ENCODE results near the gene GPR37L1.

GPR37L1 gene

DNA sequence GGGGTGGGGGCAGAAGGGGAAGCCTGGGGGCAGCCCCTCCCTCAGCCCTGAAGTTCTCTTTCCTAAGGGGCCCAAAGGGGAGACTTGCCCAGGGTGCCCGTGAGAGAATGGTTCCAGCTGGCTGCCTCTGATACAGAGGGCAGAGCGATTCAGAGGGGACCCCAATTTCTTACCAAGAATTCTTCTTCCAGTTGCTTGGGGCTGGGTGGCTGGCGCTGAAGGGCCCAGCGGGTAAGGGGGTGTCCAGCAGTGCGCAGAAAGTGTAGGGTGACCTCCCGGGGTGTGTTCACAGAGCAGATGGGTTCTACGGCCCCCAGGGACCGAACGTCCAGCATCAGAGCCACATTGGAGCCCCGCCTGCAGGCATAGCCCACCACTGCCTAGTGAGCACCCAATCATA, 35.2 kb downstream of the GPR37L1 start:
- no peak overlapping the region for H2BK12ac ChIP-seq (ENCODE audit: low read length)
- no peaks in the 10 kb centered on the region for H3K36me3 ChIP-seq (replicated peaks in 1 of 2; ENCODE audit: control insufficient read depth in 2 of 2, insufficient read depth in 2 of 2, low read length in 2 of 2)
- no peaks in the 10 kb centered on the region for H3K9me3 ChIP-seq (replicated peaks in 1 of 2; ENCODE audit: control insufficient read depth in 2 of 2, insufficient read depth in 1 of 2, low read depth in 1 of 2, low read length in 2 of 2)
- H3K27ac ChIP-seq (replicated peaks; ENCODE audit: low read length): no peak overlapping the region
- H3K18ac ChIP-seq (ENCODE audit: low read length): no peak overlapping the region
- H4K91ac ChIP-seq (ENCODE audit: low read depth, low read length, poor library complexity): no peak overlapping the region
- no peak overlapping the region for H2BK120ac ChIP-seq (ENCODE audit: low read depth, low read length)
- H3K27me3 ChIP-seq (ENCODE audit: control insufficient read depth in 3 of 3, insufficient read depth in 3 of 3, low read depth in 1 of 3, low read length in 3 of 3): peaks cover 0 to 34% (median 0%) of the 10 kb centered on the region in 3 experiments
- H3K4ac ChIP-seq (ENCODE audit: low read length): no peak overlapping the region
- no peak overlapping the region for H3K4me2 ChIP-seq (ENCODE audit: insufficient read depth, low read length, poor library complexity, severe bottlenecking)
- no peak overlapping the region for H2AK5ac ChIP-seq (ENCODE audit: low read depth, low read length)
- H2BK5ac ChIP-seq (ENCODE audit: low read length): no peak overlapping the region
- no peak overlapping the region for H2AFZ ChIP-seq (ENCODE audit: low read length)
- H3K9ac ChIP-seq (ENCODE audit: low read depth, low read length, poor library complexity): no peak overlapping the region
- no CpG with 5 or more reads among the region's 10 CpGs for WGBS, 2 donors (ENCODE audit: extremely low coverage in 2 of 2, insufficient read length in 2 of 2, insufficient replicate concordance in 1 of 2)
- H2BK15ac ChIP-seq (ENCODE audit: low read length): no peak overlapping the region
- H3K23ac ChIP-seq (ENCODE audit: low read depth, low read length, poor library complexity): no peak overlapping the region
- no peak for DNase-seq (ENCODE audit: low spot score)
- H3K14ac ChIP-seq (ENCODE audit: low read length): no peak overlapping the region
- no peak overlapping the region for H3K4me3 ChIP-seq (ENCODE audit: low read length in 2 of 2)
- H3K79me1 ChIP-seq (ENCODE audit: low read depth, low read length): no peaks in the 10 kb centered on the region
- peaks cover 8 to 14% of the 10 kb centered on the region in 2 donors for H3K4me1 ChIP-seq (ENCODE audit: control insufficient read depth in 2 of 2, insufficient read depth in 1 of 2, low read depth in 1 of 2, low read length in 2 of 2)
- no peak overlapping the region for H4K8ac ChIP-seq (ENCODE audit: low read depth, low read length)

DNA sequence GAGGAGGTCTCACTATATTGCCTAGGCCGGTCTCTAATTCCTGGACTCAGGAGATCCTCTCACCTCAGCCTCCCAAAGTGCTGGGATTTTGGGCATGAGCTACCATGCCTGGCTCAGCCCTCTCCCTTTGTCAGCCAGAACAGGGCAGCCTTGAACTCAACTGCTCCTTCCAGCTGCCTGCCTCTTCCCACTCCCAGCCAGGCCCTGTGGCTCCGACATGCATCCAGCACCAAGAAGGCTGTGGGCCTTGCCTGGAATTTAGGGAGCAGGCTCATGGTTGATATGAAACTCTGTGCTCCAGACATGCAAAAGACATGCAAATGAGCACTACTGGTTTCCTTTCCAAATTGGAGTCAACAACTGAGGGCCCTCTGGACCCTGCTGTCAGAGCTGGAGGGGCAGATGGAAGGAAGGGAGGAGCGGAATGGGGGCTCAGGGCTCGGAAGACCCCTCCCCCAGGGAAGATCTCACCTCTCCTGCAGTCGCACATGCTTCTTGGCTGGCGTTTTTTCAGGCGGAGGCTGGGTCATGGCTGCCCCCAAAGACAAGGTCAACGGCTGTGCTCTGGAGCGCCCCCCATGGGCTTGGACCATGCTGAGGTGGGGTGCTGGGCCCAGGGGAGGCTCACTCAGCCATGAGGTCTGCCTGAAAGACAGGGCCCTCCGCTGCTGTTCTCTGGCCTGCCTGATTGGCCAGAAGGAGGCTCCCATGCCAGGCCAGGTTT, 36.3 kb downstream of the GPR37L1 start:
- Histone ChIP-seq H3K9ac (ENCODE audit: low read depth, low read length, poor library complexity) (no peak overlapping the region), H2BK5ac (ENCODE audit: low read length) (no peak overlapping the region), H3K18ac (ENCODE audit: low read length) (no peak overlapping the region), H2BK120ac (ENCODE audit: low read depth, low read length) (no peak overlapping the region), H2AFZ (ENCODE audit: low read length) (no peak overlapping the region), H3K27me3 (ENCODE audit: control insufficient read depth in 3 of 3, insufficient read depth in 3 of 3, low read depth in 1 of 3, low read length in 3 of 3) (peaks cover 0 to 39% (median 0%) of the 10 kb centered on the region in 3 experiments), H3K36me3 (replicated peaks in 1 of 2; ENCODE audit: control insufficient read depth in 2 of 2, insufficient read depth in 2 of 2, low read length in 2 of 2) (no peaks in the 10 kb centered on the region), H2AK5ac (ENCODE audit: low read depth, low read length) (no peak overlapping the region), H3K9me3 (replicated peaks in 1 of 2; ENCODE audit: control insufficient read depth in 2 of 2, insufficient read depth in 1 of 2, low read depth in 1 of 2, low read length in 2 of 2) (no peaks in the 10 kb centered on the region), H3K23ac (ENCODE audit: low read depth, low read length, poor library complexity) (no peak overlapping the region), H2BK12ac (ENCODE audit: low read length) (no peak overlapping the region), H4K8ac (ENCODE audit: low read depth, low read length) (no peak overlapping the region), H3K4me3 (ENCODE audit: low read length in 2 of 2) (no peak overlapping the region), H3K4me2 (ENCODE audit: insufficient read depth, low read length, poor library complexity, severe bottlenecking) (no peak overlapping the region), H3K4me1 (ENCODE audit: control insufficient read depth in 2 of 2, insufficient read depth in 1 of 2, low read depth in 1 of 2, low read length in 2 of 2) (peaks cover 10 to 14% of the 10 kb centered on the region in 2 donors), H3K79me1 (ENCODE audit: low read depth, low read length) (no peaks in the 10 kb centered on the region), H3K27ac (replicated peaks; ENCODE audit: low read length) (no peak overlapping the region), H3K14ac (ENCODE audit: low read length) (no peak overlapping the region), H2BK15ac (ENCODE audit: low read length) (no peak overlapping the region), H4K91ac (ENCODE audit: low read depth, low read length, poor library complexity) (no peak overlapping the region), H3K4ac (ENCODE audit: low read length) (no peak overlapping the region)
- no peak for DNase-seq (ENCODE audit: low spot score)
- WGBS, 2 donors (ENCODE audit: extremely low coverage in 2 of 2, insufficient read length in 2 of 2, insufficient replicate concordance in 1 of 2): no CpG with 5 or more reads among the region's 10 CpGs

DNA sequence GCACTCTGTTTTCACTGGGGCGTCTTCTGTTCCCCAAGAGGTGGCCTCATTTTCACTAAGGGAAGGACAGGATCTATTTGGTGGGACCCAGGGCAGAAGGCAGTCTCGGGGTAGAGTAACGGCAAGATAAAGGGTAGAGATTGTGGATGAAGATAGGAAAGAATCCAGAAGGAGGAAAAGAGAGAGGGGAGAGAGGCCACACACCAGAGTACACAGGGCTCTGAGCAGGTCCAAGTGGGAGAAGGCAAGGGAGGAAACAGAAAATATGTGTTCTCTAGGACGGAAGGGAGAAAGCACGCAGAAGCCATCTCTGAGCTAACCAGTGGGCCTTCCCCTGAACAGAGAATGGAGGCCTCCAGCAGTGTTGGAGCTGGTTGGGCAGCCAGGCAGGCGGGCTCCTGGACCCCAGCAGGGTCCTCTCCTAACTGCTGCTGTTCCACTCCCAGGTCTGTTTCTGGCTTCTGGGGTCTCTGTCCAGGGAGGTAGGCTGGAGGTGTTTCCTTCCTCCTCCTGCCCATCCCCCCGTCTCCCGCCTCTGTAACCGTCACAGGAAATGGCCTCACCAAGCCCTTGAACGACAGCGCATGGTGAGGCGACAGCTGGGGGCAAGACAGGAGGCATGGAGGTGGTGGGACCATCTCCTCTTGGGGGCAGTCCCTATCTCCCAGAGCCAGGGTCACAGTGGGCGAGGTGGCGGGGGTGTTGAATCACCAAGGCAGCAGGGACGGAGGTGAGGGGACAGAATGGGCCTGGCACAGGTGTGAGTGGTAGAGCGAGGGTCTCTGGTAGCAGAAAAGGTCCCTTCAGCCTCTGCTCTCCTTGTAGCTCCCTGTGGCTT, 37.0 kb downstream of the GPR37L1 start:
- H3K79me1 ChIP-seq (ENCODE audit: low read depth, low read length): no peaks in the 10 kb centered on the region
- H3K36me3 ChIP-seq (replicated peaks in 1 of 2; ENCODE audit: control insufficient read depth in 2 of 2, insufficient read depth in 2 of 2, low read length in 2 of 2): no peaks in the 10 kb centered on the region
- no peak overlapping the region for H3K27ac ChIP-seq (replicated peaks; ENCODE audit: low read length)
- no peak for DNase-seq (ENCODE audit: low spot score)
- no peak overlapping the region for H2AFZ ChIP-seq (ENCODE audit: low read length)
- H3K9ac ChIP-seq (ENCODE audit: low read depth, low read length, poor library complexity): no peak overlapping the region
- H3K4ac ChIP-seq (ENCODE audit: low read length): no peak overlapping the region
- no peak overlapping the region for H2AK5ac ChIP-seq (ENCODE audit: low read depth, low read length)
- no peak overlapping the region for H4K91ac ChIP-seq (ENCODE audit: low read depth, low read length, poor library complexity)
- H3K4me2 ChIP-seq (ENCODE audit: insufficient read depth, low read length, poor library complexity, severe bottlenecking): no peak overlapping the region
- no peak overlapping the region for H4K8ac ChIP-seq (ENCODE audit: low read depth, low read length)
- H3K18ac ChIP-seq (ENCODE audit: low read length): no peak overlapping the region
- H3K27me3 ChIP-seq (ENCODE audit: control insufficient read depth in 3 of 3, insufficient read depth in 3 of 3, low read depth in 1 of 3, low read length in 3 of 3): peaks cover 0 to 46% (median 0%) of the 10 kb centered on the region in 3 experiments
- no peak overlapping the region for H2BK15ac ChIP-seq (ENCODE audit: low read length)
- no peaks in the 10 kb centered on the region for H3K9me3 ChIP-seq (replicated peaks in 1 of 2; ENCODE audit: control insufficient read depth in 2 of 2, insufficient read depth in 1 of 2, low read depth in 1 of 2, low read length in 2 of 2)
- H2BK12ac ChIP-seq (ENCODE audit: low read length): no peak overlapping the region
- no CpG with 5 or more reads among the region's 16 CpGs for WGBS, 2 donors (ENCODE audit: extremely low coverage in 2 of 2, insufficient read length in 2 of 2, insufficient replicate concordance in 1 of 2)
- H3K4me3 ChIP-seq (ENCODE audit: low read length in 2 of 2): peak overlapping the region in 1 of 2 donors; percentile 36
- peaks cover 10 to 14% of the 10 kb centered on the region in 2 donors for H3K4me1 ChIP-seq (ENCODE audit: control insufficient read depth in 2 of 2, insufficient read depth in 1 of 2, low read depth in 1 of 2, low read length in 2 of 2)
- H3K23ac ChIP-seq (ENCODE audit: low read depth, low read length, poor library complexity): no peak overlapping the region
- no peak overlapping the region for H2BK5ac ChIP-seq (ENCODE audit: low read length)
- no peak overlapping the region for H3K14ac ChIP-seq (ENCODE audit: low read length)
- H2BK120ac ChIP-seq (ENCODE audit: low read depth, low read length): peak overlapping the region; percentile 16

DNA sequence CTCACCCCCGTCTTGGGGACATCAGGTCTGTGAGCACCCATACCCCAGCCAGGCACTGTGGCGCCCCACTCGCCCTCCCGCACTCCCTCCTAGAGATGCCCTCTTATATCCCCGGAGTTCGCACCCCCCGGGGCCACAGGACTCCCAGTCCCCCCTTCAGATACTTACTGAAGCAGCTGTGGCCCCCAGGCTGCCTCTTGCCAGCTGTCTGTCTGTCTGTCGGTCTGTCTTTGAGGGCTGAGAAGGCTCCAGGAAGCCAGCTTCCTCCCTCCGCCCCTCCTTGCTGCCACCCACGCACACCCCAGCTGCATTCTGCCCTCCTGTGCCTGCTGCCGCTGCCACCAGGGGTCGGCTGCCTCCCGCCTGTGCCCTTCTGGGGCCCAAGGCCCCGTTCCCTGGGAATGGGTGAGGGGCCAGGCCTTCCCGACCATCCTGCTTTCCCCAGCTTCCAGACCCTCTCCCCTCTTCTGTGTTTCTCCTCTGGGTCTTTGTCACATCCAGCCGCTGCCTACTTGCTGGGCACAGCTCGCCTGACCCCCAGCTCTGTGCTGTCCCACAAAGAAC, 37.7 kb downstream of the GPR37L1 start, which contains the start of gene PTPN7:
PTPN7 (minus strand) TSS at position 226 of the 564 bp plus-strand sequence. CDS start 1,200 bp downstream, outside the sequence.
- Histone ChIP-seq H4K8ac (ENCODE audit: low read depth, low read length) (no peak within 1 kb of the TSS), H3K18ac (ENCODE audit: low read length) (peak within 1 kb of the TSS; percentile 54), H2BK120ac (ENCODE audit: low read depth, low read length) (peak within 1 kb of the TSS; percentile 16), H2BK5ac (ENCODE audit: low read length) (no peak within 1 kb of the TSS), H3K9me3 (replicated peaks in 1 of 2; ENCODE audit: control insufficient read depth in 2 of 2, insufficient read depth in 1 of 2, low read depth in 1 of 2, low read length in 2 of 2) (no peaks in the 10 kb centered on the region), H3K4me2 (ENCODE audit: insufficient read depth, low read length, poor library complexity, severe bottlenecking) (no peak within 1 kb of the TSS), H3K23ac (ENCODE audit: low read depth, low read length, poor library complexity) (peak within 1 kb of the TSS; percentile 47), H3K27ac (replicated peaks; ENCODE audit: low read length) (no peak within 1 kb of the TSS), H2AK5ac (ENCODE audit: low read depth, low read length) (peak within 1 kb of the TSS; percentile 9), H2BK12ac (ENCODE audit: low read length) (no peak within 1 kb of the TSS), H3K36me3 (replicated peaks in 1 of 2; ENCODE audit: control insufficient read depth in 2 of 2, insufficient read depth in 2 of 2, low read length in 2 of 2) (no peaks in the 10 kb centered on the region), H3K79me1 (ENCODE audit: low read depth, low read length) (no peaks in the 10 kb centered on the region), H2AFZ (ENCODE audit: low read length) (peak within 1 kb of the TSS; percentile 61), H2BK15ac (ENCODE audit: low read length) (no peak within 1 kb of the TSS), H3K4ac (ENCODE audit: low read length) (no peak within 1 kb of the TSS), H4K91ac (ENCODE audit: low read depth, low read length, poor library complexity) (no peak within 1 kb of the TSS), H3K27me3 (ENCODE audit: control insufficient read depth in 3 of 3, insufficient read depth in 3 of 3, low read depth in 1 of 3, low read length in 3 of 3) (peaks cover 0 to 50% (median 0%) of the 10 kb centered on the region in 3 experiments), H3K4me3 (ENCODE audit: low read length in 2 of 2) (peak within 1 kb of the TSS in 1 of 2 donors; percentile 36), H3K4me1 (ENCODE audit: control insufficient read depth in 2 of 2, insufficient read depth in 1 of 2, low read depth in 1 of 2, low read length in 2 of 2) (peaks cover 10 to 14% of the 10 kb centered on the region in 2 donors), H3K14ac (ENCODE audit: low read length) (no peak within 1 kb of the TSS), H3K9ac (ENCODE audit: low read depth, low read length, poor library complexity) (no peak within 1 kb of the TSS)
- DNase-seq (ENCODE audit: low spot score): no peak
- WGBS, 2 donors (ENCODE audit: extremely low coverage in 2 of 2, insufficient read length in 2 of 2, insufficient replicate concordance in 1 of 2): no CpG with 5 or more reads among the region's 17 CpGs

Measured in neuronal stem cell (in vitro differentiated cells).